T-helper 2 cell treated with Interferon-gamma antibody and Interleukin-4, amounts not matched to agents 5 μg/mL and 100 μg/mL, for 36 hours (primary cell): ENCODE data around the gene LCORL.

Experiments
- DNase-seq: peaks from one replicate; pipeline ENCODE4 v3.0.0; 2021; ENCODE audit warnings: low spot score
- H3K27ac Mint-ChIP-seq: one replicate; pipeline ENCODE4 v1.8.0; 2021; ENCODE audit warnings: mild to moderate bottlenecking, mixed read lengths
- H3K27me3 Mint-ChIP-seq: one replicate; pipeline ENCODE4 v1.8.0; 2021; ENCODE audit warnings: low read depth, mixed read lengths
- H3K36me3 Mint-ChIP-seq: one replicate; pipeline ENCODE4 v1.8.0; 2021; ENCODE audit warnings: low read depth, mixed read lengths
- H3K4me1 Mint-ChIP-seq: one replicate; pipeline ENCODE4 v1.8.0; 2021; ENCODE audit warnings: low read depth, mixed read lengths
- H3K4me3 Mint-ChIP-seq: one replicate; pipeline ENCODE4 v1.8.0; 2022; ENCODE audit warnings: mild to moderate bottlenecking, moderate library complexity, mixed read lengths
- H3K9me3 Mint-ChIP-seq: one replicate; pipeline ENCODE4 v1.8.0; 2021; ENCODE audit warnings: mixed read lengths

Gene LCORL

DNA sequence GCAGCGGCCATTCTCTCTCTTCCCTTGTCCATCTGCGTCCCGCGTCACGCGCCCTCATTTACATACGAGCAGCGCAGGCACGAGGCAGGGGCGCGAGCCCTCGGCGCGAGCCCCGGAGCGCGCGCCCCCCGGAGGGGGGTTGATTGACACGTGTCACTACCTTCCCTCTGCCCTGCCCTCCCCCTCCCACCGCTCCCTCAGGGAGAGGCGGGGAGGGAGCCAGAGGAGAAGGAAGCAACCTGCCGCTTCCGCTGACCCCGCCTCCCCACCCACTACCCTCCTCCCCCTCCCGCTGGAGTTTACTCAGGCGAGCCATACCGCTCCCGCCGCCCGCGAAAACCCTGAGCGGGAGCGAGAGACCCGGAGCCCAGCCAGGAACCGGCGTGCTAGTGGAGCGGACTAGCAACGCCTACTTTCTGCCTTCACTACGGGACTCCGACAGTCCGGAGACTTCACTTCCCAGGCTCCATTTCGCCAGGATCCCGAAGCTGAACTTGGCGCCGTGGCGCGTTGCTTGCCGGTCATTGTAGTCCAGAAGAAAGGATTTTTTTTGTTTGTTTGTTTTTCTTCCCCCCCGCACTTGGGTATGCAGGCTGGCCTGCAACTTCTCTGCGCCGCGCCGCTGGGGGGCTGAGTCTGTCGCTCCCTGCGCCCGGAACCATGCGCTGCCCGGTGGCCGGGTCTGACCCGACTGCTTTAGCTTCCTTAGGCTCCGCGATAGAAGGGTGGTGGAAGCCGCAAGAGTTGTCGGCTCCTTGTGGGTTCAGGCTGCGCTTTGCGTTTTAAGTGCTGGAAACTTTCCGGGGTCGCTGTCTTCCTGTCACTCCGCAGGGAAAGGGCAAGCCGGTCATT lies at the start of gene LCORL:
LCORL (minus strand) TSS at position 36 of the 852 bp plus-strand sequence; CDS start at position 32, 4 bp downstream.
- DNase-seq, result peak; percentile 90
- Mint-ChIP-seq H3K4me3 (peak within 1 kb of the TSS; percentile 88), H3K27ac (peak within 1 kb of the TSS; percentile 83), H3K9me3 (no peaks in the 10 kb centered on the region), H3K36me3 (no peaks in the 10 kb centered on the region), H3K4me1 (peaks cover 13% of the 10 kb centered on the region), H3K27me3 (peaks cover 63% of the 10 kb centered on the region)

- DNase-seq, result no peak
- Mint-ChIP-seq H3K9me3 (peaks cover 3% of the 10 kb centered on the region), H3K4me1 (peaks cover 2% of the 10 kb centered on the region), H3K27ac (no peak overlapping the region), H3K4me3 (no peak overlapping the region), H3K27me3 (peaks cover 19% of the 10 kb centered on the region), H3K36me3 (no peaks in the 10 kb centered on the region)
Observed at GRCh38 chr4:18069810-18070209, 48.3 kb upstream of the LCORL start.

GRCh38 chr4:18067031-18067430 lies 45.5 kb upstream of the LCORL start:
- Mint-ChIP-seq H3K4me1 (no peaks in the 10 kb centered on the region), H3K36me3 (no peaks in the 10 kb centered on the region), H3K9me3 (peaks cover 15% of the 10 kb centered on the region), H3K4me3 (no peak overlapping the region), H3K27me3 (peaks cover 23% of the 10 kb centered on the region), H3K27ac (no peak overlapping the region)
- no peak for DNase-seq

DNA sequence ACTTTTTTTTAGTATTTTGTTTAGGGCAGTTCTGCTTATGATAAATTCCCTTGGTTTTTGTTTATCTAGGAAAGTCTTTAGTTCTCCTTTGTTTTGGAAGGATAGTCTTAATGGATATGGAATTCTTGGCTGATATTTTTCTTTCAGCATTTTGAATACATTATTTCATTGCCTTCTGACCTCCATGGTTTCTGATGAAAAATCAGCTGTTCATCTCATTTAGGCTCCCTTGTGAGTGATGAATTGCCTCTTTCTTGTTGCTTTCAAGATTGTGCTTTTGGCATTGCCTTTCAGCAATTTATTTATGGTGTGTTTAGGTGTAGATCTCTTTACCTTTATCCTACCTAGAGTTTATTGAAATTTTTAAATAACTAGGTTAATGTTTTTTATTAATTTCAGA lies 41.5 kb upstream of the LCORL start:
- Mint-ChIP-seq H3K27me3 (peaks cover 31% of the 10 kb centered on the region), H3K4me1 (no peaks in the 10 kb centered on the region)

GRCh38 chr4:18057821-18058533 lies 36.4 kb upstream of the LCORL start:
- peaks cover 47% of the 10 kb centered on the region for H3K27me3 Mint-ChIP-seq
- no peak overlapping the region for H3K4me3 Mint-ChIP-seq
- DNase-seq, result no peak

More for the DNA sequence above, 41.5 kb upstream of the LCORL start:
- Mint-ChIP-seq H3K9me3 (peaks cover 15% of the 10 kb centered on the region), H3K36me3 (no peaks in the 10 kb centered on the region), H3K27ac (no peak overlapping the region), H3K4me3 (no peak overlapping the region)
- no peak for DNase-seq

DNA sequence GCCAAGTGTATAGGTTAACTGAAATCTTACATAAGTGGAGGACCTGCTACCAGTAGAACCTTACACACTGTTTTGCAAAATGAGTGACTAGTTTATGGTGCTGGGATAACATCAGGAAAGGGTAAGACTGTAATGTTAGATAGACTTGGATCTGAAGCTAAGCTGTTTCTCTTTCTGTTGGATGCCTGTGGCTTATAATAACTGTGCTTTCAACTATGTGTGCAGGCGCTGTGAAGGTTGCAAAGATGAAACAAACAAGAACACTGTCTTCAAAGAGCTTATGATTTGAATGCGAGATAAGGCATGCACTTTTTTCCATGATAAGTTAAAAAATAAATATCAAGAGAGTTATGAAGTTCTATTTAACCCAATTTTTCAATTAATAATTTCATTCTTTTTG lies 34.5 kb upstream of the LCORL start:
- H3K27ac Mint-ChIP-seq, result no peak overlapping the region
- no peak for DNase-seq
- H3K4me1 Mint-ChIP-seq, result peaks cover 9% of the 10 kb centered on the region
- peaks cover 43% of the 10 kb centered on the region for H3K27me3 Mint-ChIP-seq
- no peaks in the 10 kb centered on the region for H3K9me3 Mint-ChIP-seq
- H3K36me3 Mint-ChIP-seq, result no peaks in the 10 kb centered on the region
- H3K4me3 Mint-ChIP-seq, result no peak overlapping the region

More at GRCh38 chr4:18057821-18058533, 36.4 kb upstream of the LCORL start:
- Mint-ChIP-seq H3K4me1 (peaks cover 9% of the 10 kb centered on the region), H3K36me3 (no peaks in the 10 kb centered on the region), H3K27ac (peak overlapping the region; percentile 19), H3K9me3 (peaks cover 6% of the 10 kb centered on the region)

GRCh38 chr4:18052158-18052557 lies 30.6 kb upstream of the LCORL start:
- Mint-ChIP-seq H3K36me3 (no peaks in the 10 kb centered on the region), H3K9me3 (no peaks in the 10 kb centered on the region), H3K27ac (no peak overlapping the region), H3K4me1 (peaks cover 7% of the 10 kb centered on the region), H3K4me3 (no peak overlapping the region), H3K27me3 (peaks cover 27% of the 10 kb centered on the region)
- no peak for DNase-seq

- Mint-ChIP-seq H3K27ac (no peak overlapping the region), H3K27me3 (peaks cover 27% of the 10 kb centered on the region), H3K9me3 (no peaks in the 10 kb centered on the region), H3K4me3 (no peak overlapping the region), H3K4me1 (peaks cover 7% of the 10 kb centered on the region), H3K36me3 (no peaks in the 10 kb centered on the region)
- no peak for DNase-seq
Observed at GRCh38 chr4:18051281-18051680, 29.7 kb upstream of the LCORL start.

DNA sequence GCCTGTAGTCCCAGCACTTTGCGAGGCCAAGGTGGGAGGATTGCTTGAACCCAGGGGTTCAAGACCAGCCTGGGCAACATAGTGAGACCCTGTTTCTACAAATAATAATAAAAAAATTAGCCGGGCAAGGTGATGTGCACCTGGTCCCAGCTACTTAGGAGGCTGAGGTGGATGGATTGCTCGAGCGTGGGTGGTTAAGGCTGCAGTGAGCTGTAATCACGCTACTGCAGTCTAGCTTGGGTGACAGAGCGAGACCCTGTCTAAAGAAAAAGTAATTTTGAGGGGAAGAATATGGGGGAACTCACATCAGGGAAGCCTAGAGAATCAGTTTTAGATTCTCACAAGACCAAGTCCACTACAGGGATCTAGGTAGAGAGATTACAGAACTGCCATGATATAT lies 28.9 kb upstream of the LCORL start:
- DNase-seq, result no peak
- no peaks in the 10 kb centered on the region for H3K36me3 Mint-ChIP-seq
- H3K4me1 Mint-ChIP-seq, result peaks cover under 1% of the 10 kb centered on the region
- H3K4me3 Mint-ChIP-seq, result no peak overlapping the region
- no peak overlapping the region for H3K27ac Mint-ChIP-seq
- peaks cover 20% of the 10 kb centered on the region for H3K27me3 Mint-ChIP-seq
- no peaks in the 10 kb centered on the region for H3K9me3 Mint-ChIP-seq

DNA sequence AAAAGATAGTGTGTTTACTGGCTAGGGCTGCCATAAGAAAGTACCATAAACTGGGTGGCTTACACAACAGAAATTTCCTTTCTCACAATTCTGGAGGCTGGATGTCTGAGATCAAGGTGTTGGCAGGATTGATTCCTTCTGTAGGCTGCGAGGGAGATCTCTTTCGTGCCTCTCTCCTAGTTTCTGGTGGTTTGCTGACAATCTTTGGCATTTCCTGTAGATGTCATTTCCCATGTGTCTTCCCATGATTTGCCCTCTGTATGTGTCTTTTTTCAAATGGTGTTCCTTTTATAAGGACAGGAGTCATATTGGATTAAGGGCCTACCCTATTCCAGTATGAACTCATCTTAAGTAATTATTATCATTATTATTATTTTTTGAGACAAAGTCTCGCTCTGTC lies 27.9 kb upstream of the LCORL start:
- Mint-ChIP-seq H3K9me3 (no peaks in the 10 kb centered on the region), H3K27ac (no peak overlapping the region), H3K27me3 (peaks cover 17% of the 10 kb centered on the region), H3K4me3 (no peak overlapping the region), H3K4me1 (no peaks in the 10 kb centered on the region), H3K36me3 (no peaks in the 10 kb centered on the region)
- DNase-seq, result no peak

GRCh38 chr4:18042754-18043153 lies 21.2 kb upstream of the LCORL start:
- DNase-seq, result no peak
- no peaks in the 10 kb centered on the region for H3K36me3 Mint-ChIP-seq
- H3K4me1 Mint-ChIP-seq, result no peaks in the 10 kb centered on the region
- no peak overlapping the region for H3K27ac Mint-ChIP-seq
- no peaks in the 10 kb centered on the region for H3K9me3 Mint-ChIP-seq
- peaks cover 7% of the 10 kb centered on the region for H3K27me3 Mint-ChIP-seq
- no peak overlapping the region for H3K4me3 Mint-ChIP-seq

DNA sequence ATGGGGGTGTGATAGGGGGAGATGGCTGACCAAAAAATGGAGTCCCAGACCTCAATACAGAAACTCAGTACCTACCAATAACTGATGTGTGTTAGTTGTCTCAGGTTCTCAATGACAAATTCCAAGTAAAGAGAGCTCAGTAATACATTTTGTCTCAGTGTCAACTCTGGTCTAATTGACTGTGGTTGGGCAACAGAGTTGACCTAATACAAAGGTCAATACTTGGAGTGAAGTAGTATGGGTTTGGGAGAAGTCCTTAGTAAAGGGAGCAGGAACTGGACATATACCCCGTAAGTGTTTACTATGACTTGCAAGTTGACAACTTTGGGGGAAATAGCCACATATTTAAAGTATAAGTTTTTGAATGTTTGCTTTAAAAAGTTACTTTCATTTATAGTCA lies 20.5 kb upstream of the LCORL start:
- no peaks in the 10 kb centered on the region for H3K36me3 Mint-ChIP-seq
- H3K9me3 Mint-ChIP-seq, result no peaks in the 10 kb centered on the region

GRCh38 chr4:18041114-18041513 lies 19.6 kb upstream of the LCORL start:
- H3K27ac Mint-ChIP-seq, result no peak overlapping the region
- no peak for DNase-seq
- peaks cover 12% of the 10 kb centered on the region for H3K27me3 Mint-ChIP-seq
- H3K4me1 Mint-ChIP-seq, result no peaks in the 10 kb centered on the region
- H3K9me3 Mint-ChIP-seq, result no peaks in the 10 kb centered on the region
- no peak overlapping the region for H3K4me3 Mint-ChIP-seq
- no peaks in the 10 kb centered on the region for H3K36me3 Mint-ChIP-seq

More for the DNA sequence above, 20.5 kb upstream of the LCORL start:
- no peaks in the 10 kb centered on the region for H3K4me1 Mint-ChIP-seq
- no peak for DNase-seq
- H3K27ac Mint-ChIP-seq, result no peak overlapping the region
- no peak overlapping the region for H3K4me3 Mint-ChIP-seq
- peaks cover 9% of the 10 kb centered on the region for H3K27me3 Mint-ChIP-seq

- Mint-ChIP-seq H3K27ac (no peak overlapping the region), H3K27me3 (peaks cover 20% of the 10 kb centered on the region), H3K36me3 (no peaks in the 10 kb centered on the region), H3K9me3 (no peaks in the 10 kb centered on the region), H3K4me1 (no peaks in the 10 kb centered on the region), H3K4me3 (no peak overlapping the region)
- DNase-seq, result no peak
Observed at GRCh38 chr4:18039113-18039512, 17.6 kb upstream of the LCORL start.
